GM23338 (cell line): ENCODE data around the gene C1orf87. TPM values are rescaled to one million over a fixed set of nuclear protein-coding genes. Genes with fewer than 3 reads are reported as not detected.

Experiments
- ATAC-seq: fragments of 200-7000 bp; cut with Tn5 transposase; 3 replicates; pipeline ENCODE4 v1.9.1; 2020
- DNase-seq: peaks from one replicate; pipeline ENCODE4 v3.0.0-alpha.2; 2015; ENCODE audit warnings: low spot score
- H2AFZ ChIP-seq: fragments of 200-600 bp; sonication (generic); 2 replicates; pipeline ENCODE4 v1.8.0; 2016; ENCODE audit warnings: antibody characterized with exemption, mild to moderate bottlenecking, moderate library complexity
- H3F3A ChIP-seq: fragments of 200-600 bp; sonication (generic); replicated peaks from 2 replicates; pipeline ENCODE4 v1.8.0; 2017; ENCODE audit warnings: antibody characterized with exemption, mixed run types, low read depth
- H3K27ac ChIP-seq: fragments of 200-600 bp; sonication (generic); 2 replicates; pipeline ENCODE4 v1.6.1; 2016; ENCODE audit warnings: low read depth
- H3K27me3 ChIP-seq: fragments of 200-600 bp; sonication (generic); 2 replicates; pipeline ENCODE4 v1.8.0; 2016; ENCODE audit warnings: mild to moderate bottlenecking, mixed run types, moderate library complexity; ENCODE audit not compliant: insufficient read depth
- H3K36me3 ChIP-seq: fragments of 200-600 bp; sonication (generic); 2 replicates; pipeline ENCODE4 v1.8.0; 2016; ENCODE audit warnings: mild to moderate bottlenecking; ENCODE audit not compliant: insufficient read depth
- H3K4me1 ChIP-seq: fragments of 200-600 bp; sonication (generic); 2 replicates; pipeline ENCODE4 v1.8.0; 2016; ENCODE audit warnings: mild to moderate bottlenecking, moderate library complexity; ENCODE audit not compliant: insufficient read depth
- H3K4me2 ChIP-seq: fragments of 200-600 bp; sonication (generic); 2 replicates; pipeline ENCODE4 v1.7.1; 2017; ENCODE audit warnings: mixed run types
- H3K4me3 ChIP-seq: fragments of 200-600 bp; sonication (generic); 2 replicates; pipeline ENCODE4 v1.6.1; 2016; ENCODE audit warnings: mixed run types
- H3K79me2 ChIP-seq: fragments of 200-600 bp; sonication (generic); replicated peaks from 2 replicates; pipeline ENCODE4 v1.8.0; 2017; ENCODE audit warnings: mild to moderate bottlenecking; ENCODE audit not compliant: insufficient read depth
- H3K9me2 ChIP-seq: fragments of 200-600 bp; sonication (generic); 2 replicates; pipeline ENCODE4 v1.8.0; 2017; ENCODE audit not compliant: insufficient read depth
- H4K20me1 ChIP-seq: fragments of 200-600 bp; sonication (generic); replicated peaks from 2 replicates; pipeline ENCODE4 v1.8.0; 2017; ENCODE audit warnings: mild to moderate bottlenecking; ENCODE audit not compliant: insufficient read depth
- H3K27ac Mint-ChIP-seq: 2 replicates; pipeline ENCODE4 v1.8.0; 2020; ENCODE audit warnings: inconsistent platforms, mild to moderate bottlenecking, moderate library complexity, mixed read lengths
- H3K27me3 Mint-ChIP-seq: 3 replicates; pipeline ENCODE4 v1.8.0; 2022; ENCODE audit warnings: low read depth, mild to moderate bottlenecking, moderate library complexity, mixed read lengths, inconsistent platforms; ENCODE audit not compliant: insufficient read depth, poor library complexity
- H3K36me3 Mint-ChIP-seq: 3 replicates; pipeline ENCODE4 v1.8.0; 2021; ENCODE audit warnings: low read depth, mild to moderate bottlenecking, inconsistent platforms, moderate library complexity, mixed read lengths
- H3K4me1 Mint-ChIP-seq: 3 replicates; pipeline ENCODE4 v1.8.0; 2020; ENCODE audit warnings: mild to moderate bottlenecking, inconsistent platforms, mixed read lengths
- H3K4me3 Mint-ChIP-seq: 3 replicates; pipeline ENCODE4 v1.8.0; 2021; ENCODE audit warnings: moderate library complexity, mild to moderate bottlenecking, inconsistent platforms, mixed read lengths
- H3K9me3 Mint-ChIP-seq: 3 replicates; pipeline ENCODE4 v1.8.0; 2020; ENCODE audit warnings: moderate library complexity, mild to moderate bottlenecking, inconsistent platforms, mixed read lengths
- CREB1 ChIP-seq: fragments of 250-450 bp; sonication (Bioruptor Pico); IDR thresholded peaks from 2 replicates; pipeline ENCODE4 v1.5.0; 2020; ENCODE audit warnings: low read depth, mild to moderate bottlenecking, moderate library complexity
- EZH2 ChIP-seq: fragments of 200-600 bp; sonication (generic); IDR thresholded peaks from one replicate; pipeline ENCODE4 v1.8.0; 2017; ENCODE audit warnings: antibody characterized with exemption, mild to moderate bottlenecking, low read depth; ENCODE audit not compliant: unreplicated experiment
- EZH2phosphoT487 ChIP-seq: fragments of 200-600 bp; sonication (generic); IDR thresholded peaks from one replicate; pipeline ENCODE4 v1.8.1; 2018; ENCODE audit warnings: antibody characterized with exemption; ENCODE audit not compliant: unreplicated experiment
- JUNB ChIP-seq: IDR thresholded peaks from one replicate; pipeline ENCODE4 v1.6.1; 2016; ENCODE audit warnings: antibody characterized with exemption; ENCODE audit not compliant: unreplicated experiment
- ZNF114 ChIP-seq: fragments of 250-450 bp; sonication (Bioruptor Pico); IDR thresholded peaks from 2 replicates; pipeline ENCODE4 v1.5.0; 2020; ENCODE audit warnings: mild to moderate bottlenecking, moderate library complexity
- ZNF331 ChIP-seq: fragments of 250-450 bp; sonication (Bioruptor Pico); IDR thresholded peaks from 2 replicates; pipeline ENCODE4 v1.5.0; 2020; ENCODE audit warnings: low read depth, mild to moderate bottlenecking, moderate library complexity
- polyA plus RNA-seq: library from polyadenylated mRNA; unstranded; fragments of >200 nt; fragmentation: Nextera tagmentation; extraction: Ambion mirVana; gene quantifications from 2 replicates; pipeline ENCODE4 v1.2.1, GENCODE V29; 2016
- total RNA-seq: library from RNA; depleted of rRNA; stranded (reverse); fragments of >200 nt; shearing (Covaris generic); gene quantifications from 2 replicates; pipeline ENCODE4 v1.2.3, GENCODE V29; 2014
- TF ChIP-seq, protein P1 (sequence below): fragments of 250-450 bp; sonication (Bioruptor Pico); IDR thresholded peaks from 2 replicates; pipeline ENCODE4 v1.5.0; 2020; ENCODE audit warnings: mild to moderate bottlenecking, moderate library complexity
- TF ChIP-seq, protein P2 (sequence below): IDR thresholded peaks from one replicate; pipeline ENCODE4 v1.6.1; 2018; ENCODE audit warnings: antibody characterized with exemption; ENCODE audit not compliant: unreplicated experiment
- TF ChIP-seq, protein P3 (sequence below), 2 experiments: fragments of 200-600 bp in 1 of 2; sonication (generic) in 1 of 2; conservative IDR thresholded peaks; 2 replicates each; pipeline versions ENCODE4 v1.5.1 to v1.6.1; 2016 to 2017; ENCODE audit warnings: antibody characterized with exemption in 2 of 2, low read depth in 2 of 2, mild to moderate bottlenecking in 2 of 2, moderate library complexity in 1 of 2

C1orf87 gene
- total and polyA plus RNA-seq, 2 experiments from 2014 or later: 0.07 to 0.21 TPM

DNA sequence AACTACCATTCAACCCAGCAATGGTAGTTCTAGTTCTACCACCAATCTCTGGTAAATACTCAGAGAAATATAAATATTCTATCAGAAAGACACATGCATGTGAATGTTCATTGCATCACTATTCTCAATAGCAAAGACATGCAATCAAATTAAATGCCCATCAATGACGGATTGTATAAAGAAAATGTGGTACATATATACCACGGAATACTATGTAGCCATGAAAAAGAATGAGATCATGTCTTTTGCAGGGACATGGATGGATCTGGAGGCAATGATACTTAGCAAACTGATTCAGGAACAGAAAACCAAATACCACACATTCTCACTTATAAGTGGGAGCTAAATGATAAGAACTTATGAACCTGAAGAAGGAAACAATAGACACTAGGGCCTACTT lies 37.5 kb upstream of the C1orf87 start (continued):
- TF ChIP-seq, protein P1, sequence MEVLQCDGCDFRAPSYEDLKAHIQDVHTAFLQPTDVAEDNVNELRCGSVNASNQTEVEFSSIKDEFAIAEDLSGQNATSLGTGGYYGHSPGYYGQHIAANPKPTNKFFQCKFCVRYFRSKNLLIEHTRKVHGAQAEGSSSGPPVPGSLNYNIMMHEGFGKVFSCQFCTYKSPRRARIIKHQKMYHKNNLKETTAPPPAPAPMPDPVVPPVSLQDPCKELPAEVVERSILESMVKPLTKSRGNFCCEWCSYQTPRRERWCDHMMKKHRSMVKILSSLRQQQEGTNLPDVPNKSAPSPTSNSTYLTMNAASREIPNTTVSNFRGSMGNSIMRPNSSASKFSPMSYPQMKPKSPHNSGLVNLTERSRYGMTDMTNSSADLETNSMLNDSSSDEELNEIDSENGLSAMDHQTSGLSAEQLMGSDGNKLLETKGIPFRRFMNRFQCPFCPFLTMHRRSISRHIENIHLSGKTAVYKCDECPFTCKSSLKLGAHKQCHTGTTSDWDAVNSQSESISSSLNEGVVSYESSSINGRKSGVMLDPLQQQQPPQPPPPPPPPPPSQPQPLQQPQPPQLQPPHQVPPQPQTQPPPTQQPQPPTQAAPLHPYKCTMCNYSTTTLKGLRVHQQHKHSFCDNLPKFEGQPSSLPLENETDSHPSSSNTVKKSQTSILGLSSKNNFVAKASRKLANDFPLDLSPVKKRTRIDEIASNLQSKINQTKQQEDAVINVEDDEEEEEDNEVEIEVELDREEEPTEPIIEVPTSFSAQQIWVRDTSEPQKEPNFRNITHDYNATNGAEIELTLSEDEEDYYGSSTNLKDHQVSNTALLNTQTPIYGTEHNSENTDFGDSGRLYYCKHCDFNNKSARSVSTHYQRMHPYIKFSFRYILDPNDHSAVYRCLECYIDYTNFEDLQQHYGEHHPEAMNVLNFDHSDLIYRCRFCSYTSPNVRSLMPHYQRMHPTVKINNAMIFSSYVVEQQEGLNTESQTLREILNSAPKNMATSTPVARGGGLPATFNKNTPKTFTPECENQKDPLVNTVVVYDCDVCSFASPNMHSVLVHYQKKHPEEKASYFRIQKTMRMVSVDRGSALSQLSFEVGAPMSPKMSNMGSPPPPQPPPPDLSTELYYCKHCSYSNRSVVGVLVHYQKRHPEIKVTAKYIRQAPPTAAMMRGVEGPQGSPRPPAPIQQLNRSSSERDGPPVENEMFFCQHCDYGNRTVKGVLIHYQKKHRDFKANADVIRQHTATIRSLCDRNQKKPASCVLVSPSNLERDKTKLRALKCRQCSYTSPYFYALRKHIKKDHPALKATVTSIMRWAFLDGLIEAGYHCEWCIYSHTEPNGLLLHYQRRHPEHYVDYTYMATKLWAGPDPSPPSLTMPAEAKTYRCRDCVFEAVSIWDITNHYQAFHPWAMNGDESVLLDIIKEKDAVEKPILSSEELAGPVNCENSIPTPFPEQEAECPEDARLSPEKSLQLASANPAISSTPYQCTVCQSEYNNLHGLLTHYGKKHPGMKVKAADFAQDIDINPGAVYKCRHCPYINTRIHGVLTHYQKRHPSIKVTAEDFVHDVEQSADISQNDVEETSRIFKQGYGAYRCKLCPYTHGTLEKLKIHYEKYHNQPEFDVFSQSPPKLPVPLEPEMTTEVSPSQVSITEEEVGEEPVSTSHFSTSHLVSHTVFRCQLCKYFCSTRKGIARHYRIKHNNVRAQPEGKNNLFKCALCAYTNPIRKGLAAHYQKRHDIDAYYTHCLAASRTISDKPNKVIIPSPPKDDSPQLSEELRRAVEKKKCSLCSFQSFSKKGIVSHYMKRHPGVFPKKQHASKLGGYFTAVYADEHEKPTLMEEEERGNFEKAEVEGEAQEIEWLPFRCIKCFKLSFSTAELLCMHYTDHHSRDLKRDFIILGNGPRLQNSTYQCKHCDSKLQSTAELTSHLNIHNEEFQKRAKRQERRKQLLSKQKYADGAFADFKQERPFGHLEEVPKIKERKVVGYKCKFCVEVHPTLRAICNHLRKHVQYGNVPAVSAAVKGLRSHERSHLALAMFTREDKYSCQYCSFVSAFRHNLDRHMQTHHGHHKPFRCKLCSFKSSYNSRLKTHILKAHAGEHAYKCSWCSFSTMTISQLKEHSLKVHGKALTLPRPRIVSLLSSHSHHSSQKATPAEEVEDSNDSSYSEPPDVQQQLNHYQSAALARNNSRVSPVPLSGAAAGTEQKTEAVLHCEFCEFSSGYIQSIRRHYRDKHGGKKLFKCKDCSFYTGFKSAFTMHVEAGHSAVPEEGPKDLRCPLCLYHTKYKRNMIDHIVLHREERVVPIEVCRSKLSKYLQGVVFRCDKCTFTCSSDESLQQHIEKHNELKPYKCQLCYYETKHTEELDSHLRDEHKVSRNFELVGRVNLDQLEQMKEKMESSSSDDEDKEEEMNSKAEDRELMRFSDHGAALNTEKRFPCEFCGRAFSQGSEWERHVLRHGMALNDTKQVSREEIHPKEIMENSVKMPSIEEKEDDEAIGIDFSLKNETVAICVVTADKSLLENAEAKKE (CRISPR knock-in tag): no peak
- TF ChIP-seq ZNF114 (CRISPR knock-in tag): no peak

DNA sequence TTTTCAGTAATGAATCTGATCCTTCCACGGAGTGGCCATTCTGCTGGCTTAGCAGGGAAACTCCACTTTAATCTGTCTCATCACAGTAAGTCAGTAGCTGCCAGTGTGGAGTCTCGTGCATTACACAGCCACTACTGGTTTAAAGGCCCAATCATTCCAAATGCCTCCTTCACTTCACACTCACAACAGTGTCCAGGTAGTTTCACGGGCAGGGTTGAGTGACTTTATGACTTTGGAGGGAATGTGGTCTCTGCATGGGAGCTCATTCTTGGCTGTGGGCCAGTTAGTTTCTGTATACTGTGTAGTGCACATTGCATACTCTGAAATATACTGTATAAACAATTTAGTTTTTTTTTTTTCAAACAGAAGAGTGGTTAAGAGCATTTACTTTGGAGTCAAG lies 34.6 kb upstream of the C1orf87 start:
- Histone ChIP-seq H3F3A (no peaks in the 10 kb centered on the region), H4K20me1 (no peaks in the 10 kb centered on the region), H3K27me3 (no peaks in the 10 kb centered on the region), H3K79me2 (no peaks in the 10 kb centered on the region), H3K9me2 (0 out of 2 replicates have a peak, but pooled peaks cover 4% of the 10 kb centered on the region), H3K4me2 (no peak overlapping the region), H2AFZ (no peak overlapping the region), H3K4me3 (no peak overlapping the region), H3K27ac (no peak overlapping the region), H3K4me1 (no peaks in the 10 kb centered on the region), H3K36me3 (no peaks in the 10 kb centered on the region)
- Mint-ChIP-seq H3K27ac (no peak overlapping the region), H3K4me3 (no peak overlapping the region), H3K36me3 (no peaks in the 10 kb centered on the region), H3K4me1 (no peaks in the 10 kb centered on the region), H3K9me3 (no peaks in the 10 kb centered on the region; the same call in 2 of the 3 replicates), H3K27me3 (peaks cover 3% of the 10 kb centered on the region)
- DNase-seq: no peak
- no peak for ATAC-seq
- no peak for TF ChIP-seq EZH2
- TF ChIP-seq CREB1 (CRISPR knock-in tag): no peak
- TF ChIP-seq ZNF114 (CRISPR knock-in tag): no peak
- TF ChIP-seq, protein P2, sequence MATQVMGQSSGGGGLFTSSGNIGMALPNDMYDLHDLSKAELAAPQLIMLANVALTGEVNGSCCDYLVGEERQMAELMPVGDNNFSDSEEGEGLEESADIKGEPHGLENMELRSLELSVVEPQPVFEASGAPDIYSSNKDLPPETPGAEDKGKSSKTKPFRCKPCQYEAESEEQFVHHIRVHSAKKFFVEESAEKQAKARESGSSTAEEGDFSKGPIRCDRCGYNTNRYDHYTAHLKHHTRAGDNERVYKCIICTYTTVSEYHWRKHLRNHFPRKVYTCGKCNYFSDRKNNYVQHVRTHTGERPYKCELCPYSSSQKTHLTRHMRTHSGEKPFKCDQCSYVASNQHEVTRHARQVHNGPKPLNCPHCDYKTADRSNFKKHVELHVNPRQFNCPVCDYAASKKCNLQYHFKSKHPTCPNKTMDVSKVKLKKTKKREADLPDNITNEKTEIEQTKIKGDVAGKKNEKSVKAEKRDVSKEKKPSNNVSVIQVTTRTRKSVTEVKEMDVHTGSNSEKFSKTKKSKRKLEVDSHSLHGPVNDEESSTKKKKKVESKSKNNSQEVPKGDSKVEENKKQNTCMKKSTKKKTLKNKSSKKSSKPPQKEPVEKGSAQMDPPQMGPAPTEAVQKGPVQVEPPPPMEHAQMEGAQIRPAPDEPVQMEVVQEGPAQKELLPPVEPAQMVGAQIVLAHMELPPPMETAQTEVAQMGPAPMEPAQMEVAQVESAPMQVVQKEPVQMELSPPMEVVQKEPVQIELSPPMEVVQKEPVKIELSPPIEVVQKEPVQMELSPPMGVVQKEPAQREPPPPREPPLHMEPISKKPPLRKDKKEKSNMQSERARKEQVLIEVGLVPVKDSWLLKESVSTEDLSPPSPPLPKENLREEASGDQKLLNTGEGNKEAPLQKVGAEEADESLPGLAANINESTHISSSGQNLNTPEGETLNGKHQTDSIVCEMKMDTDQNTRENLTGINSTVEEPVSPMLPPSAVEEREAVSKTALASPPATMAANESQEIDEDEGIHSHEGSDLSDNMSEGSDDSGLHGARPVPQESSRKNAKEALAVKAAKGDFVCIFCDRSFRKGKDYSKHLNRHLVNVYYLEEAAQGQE: no peak
- TF ChIP-seq EZH2phosphoT487: no peak
- TF ChIP-seq, protein P3, sequence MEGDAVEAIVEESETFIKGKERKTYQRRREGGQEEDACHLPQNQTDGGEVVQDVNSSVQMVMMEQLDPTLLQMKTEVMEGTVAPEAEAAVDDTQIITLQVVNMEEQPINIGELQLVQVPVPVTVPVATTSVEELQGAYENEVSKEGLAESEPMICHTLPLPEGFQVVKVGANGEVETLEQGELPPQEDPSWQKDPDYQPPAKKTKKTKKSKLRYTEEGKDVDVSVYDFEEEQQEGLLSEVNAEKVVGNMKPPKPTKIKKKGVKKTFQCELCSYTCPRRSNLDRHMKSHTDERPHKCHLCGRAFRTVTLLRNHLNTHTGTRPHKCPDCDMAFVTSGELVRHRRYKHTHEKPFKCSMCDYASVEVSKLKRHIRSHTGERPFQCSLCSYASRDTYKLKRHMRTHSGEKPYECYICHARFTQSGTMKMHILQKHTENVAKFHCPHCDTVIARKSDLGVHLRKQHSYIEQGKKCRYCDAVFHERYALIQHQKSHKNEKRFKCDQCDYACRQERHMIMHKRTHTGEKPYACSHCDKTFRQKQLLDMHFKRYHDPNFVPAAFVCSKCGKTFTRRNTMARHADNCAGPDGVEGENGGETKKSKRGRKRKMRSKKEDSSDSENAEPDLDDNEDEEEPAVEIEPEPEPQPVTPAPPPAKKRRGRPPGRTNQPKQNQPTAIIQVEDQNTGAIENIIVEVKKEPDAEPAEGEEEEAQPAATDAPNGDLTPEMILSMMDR (conservative IDR thresholded peaks at IDR 0.05; ENCODE audit: low read depth in 2 of 2): no peak
- TF ChIP-seq ZNF331 (CRISPR knock-in tag): no peak
- no peak for TF ChIP-seq JUNB
